Body of pancreas (tissue), 4 donors: Measurements from ENCODE around the gene DIS3L2. TPM values are rescaled to one million over a fixed set of nuclear protein-coding genes. Genes with fewer than 3 reads are reported as not detected.

ENCODE experiments used
- ATAC-seq: fragments of 150-250 bp; one replicate; pipeline ENCODE4 v1.9.1; 2016
- DNase-seq, 4 donors: peaks; one replicate each; pipeline ENCODE4 v3.0.0-alpha.2; 2019
- H3K27ac ChIP-seq, 4 donors: fragments of 200-600 bp; sonication (generic); 1 replicate in 3 of 4; 2 replicates in 1 of 4; pipeline versions ENCODE4 v1.5.1 to v1.6.1; 2016 to 2019; ENCODE audit warnings: mild to moderate bottlenecking in 1 of 4, mixed read lengths in 1 of 4, moderate library complexity in 1 of 4
- H3K27me3 ChIP-seq, 2 donors: fragments of 200-600 bp; sonication (generic); one replicate each; pipeline ENCODE4 v1.6.0; 2016; ENCODE audit warnings: mild to moderate bottlenecking in 1 of 2
- H3K36me3 ChIP-seq, 2 donors: fragments of 200-600 bp; sonication (generic); replicated peaks in 1 of 2; 2 replicates each; pipeline ENCODE4 v1.5.1; 2016; ENCODE audit warnings: low read depth in 2 of 2; ENCODE audit not compliant: insufficient read depth in 1 of 2
- H3K4me1 ChIP-seq: fragments of 200-600 bp; sonication (generic); one replicate; pipeline ENCODE4 v1.6.0; 2016
- H3K4me3 ChIP-seq, 2 donors: fragments of 200-600 bp; sonication (generic); 1 replicate in 1 of 2; 2 replicates in 1 of 2; pipeline ENCODE4 v1.5.1; 2016 to 2019
- H3K9me3 ChIP-seq, 3 donors: fragments of 200-600 bp; sonication (generic); 1 replicate in 2 of 3; 2 replicates in 1 of 3; pipeline ENCODE4 v1.5.1; 2016
- POLR2A ChIP-seq, 3 donors: fragments of 450-650 bp; IDR thresholded peaks; one replicate each; pipeline ENCODE4 v1.6.1; 2016; ENCODE audit warnings: antibody characterized with exemption in 3 of 3, mild to moderate bottlenecking in 2 of 3
- WGBS, 2 donors: methylation state at CpG; one replicate each; pipeline ENCODE4 v1.1.5; 2017; 5-methylcytosine and 5-hydroxymethylcytosine counted together
- intact Hi-C: fragments of 100-400 bp; cut with DNase I; formaldehyde crosslinking; loops from one replicate; pipeline ENCODE4 v1.15.1; 2023
- total RNA-seq, 2 donors: library from RNA; depleted of rRNA; stranded (reverse); fragments of >200 nt; gene quantifications; one replicate each; pipeline ENCODE4 v1.1.0, GENCODE V29; 2016
- TF ChIP-seq, protein P1 (sequence below), 7 experiments: fragments of 450-650 bp in 4 of 7; fragments of 200-600 bp in 3 of 7; sonication (generic) in 3 of 7; IDR thresholded peaks; one replicate each; pipeline ENCODE4 v1.5.1; 2016 to 2019; ENCODE audit warnings: antibody characterized with exemption in 7 of 7

DIS3L2 gene
- total RNA-seq, 2 donors from 2014 or later: 27.8 to 113 TPM

DNA sequence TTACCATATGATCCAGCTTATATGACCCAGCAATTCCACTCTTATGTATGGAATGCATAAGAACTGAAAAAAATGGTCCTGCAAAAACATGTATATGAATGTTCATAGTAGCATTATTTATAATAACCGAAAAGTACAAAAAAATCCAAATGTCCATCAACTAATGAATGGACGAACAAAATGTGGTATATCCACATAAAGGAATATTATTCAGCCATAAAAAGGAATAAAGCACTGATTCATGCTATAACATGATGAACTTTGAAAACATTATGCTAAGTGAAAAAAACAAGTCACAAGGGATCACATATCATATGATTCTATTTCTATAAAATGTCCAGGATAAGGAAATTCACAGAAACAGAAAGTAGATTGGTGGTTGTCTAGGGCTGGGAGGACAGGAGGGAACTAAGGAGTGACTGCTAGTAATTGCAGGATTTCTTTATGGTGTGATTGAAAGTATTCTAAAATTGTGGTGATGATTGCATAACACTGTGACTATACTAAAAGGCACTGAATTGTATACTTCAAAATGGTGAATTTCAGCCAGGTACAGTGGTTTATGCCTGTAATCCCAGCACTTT, 10.0 kb upstream of the DIS3L2 start:
- no peak for ATAC-seq
- no peaks in the 10 kb centered on the region for H3K9me3 ChIP-seq
- no peak overlapping the region for H3K4me3 ChIP-seq
- H3K4me1 ChIP-seq: no peaks in the 10 kb centered on the region
- H3K36me3 ChIP-seq: no peaks in the 10 kb centered on the region
- TF ChIP-seq, protein P1, sequence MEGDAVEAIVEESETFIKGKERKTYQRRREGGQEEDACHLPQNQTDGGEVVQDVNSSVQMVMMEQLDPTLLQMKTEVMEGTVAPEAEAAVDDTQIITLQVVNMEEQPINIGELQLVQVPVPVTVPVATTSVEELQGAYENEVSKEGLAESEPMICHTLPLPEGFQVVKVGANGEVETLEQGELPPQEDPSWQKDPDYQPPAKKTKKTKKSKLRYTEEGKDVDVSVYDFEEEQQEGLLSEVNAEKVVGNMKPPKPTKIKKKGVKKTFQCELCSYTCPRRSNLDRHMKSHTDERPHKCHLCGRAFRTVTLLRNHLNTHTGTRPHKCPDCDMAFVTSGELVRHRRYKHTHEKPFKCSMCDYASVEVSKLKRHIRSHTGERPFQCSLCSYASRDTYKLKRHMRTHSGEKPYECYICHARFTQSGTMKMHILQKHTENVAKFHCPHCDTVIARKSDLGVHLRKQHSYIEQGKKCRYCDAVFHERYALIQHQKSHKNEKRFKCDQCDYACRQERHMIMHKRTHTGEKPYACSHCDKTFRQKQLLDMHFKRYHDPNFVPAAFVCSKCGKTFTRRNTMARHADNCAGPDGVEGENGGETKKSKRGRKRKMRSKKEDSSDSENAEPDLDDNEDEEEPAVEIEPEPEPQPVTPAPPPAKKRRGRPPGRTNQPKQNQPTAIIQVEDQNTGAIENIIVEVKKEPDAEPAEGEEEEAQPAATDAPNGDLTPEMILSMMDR (IDR thresholded peaks at IDR 0.05): no peak
- no peak for TF ChIP-seq POLR2A (IDR thresholded peaks at IDR 0.05)
- H3K27me3 ChIP-seq: no peaks in the 10 kb centered on the region
- WGBS, 2 donors: 64 to 83% methylated on average over 2 of the region's 2 CpGs
- no peak for DNase-seq
- H3K27ac ChIP-seq: no peak overlapping the region
- intact Hi-C loops: no loop called here

DNA sequence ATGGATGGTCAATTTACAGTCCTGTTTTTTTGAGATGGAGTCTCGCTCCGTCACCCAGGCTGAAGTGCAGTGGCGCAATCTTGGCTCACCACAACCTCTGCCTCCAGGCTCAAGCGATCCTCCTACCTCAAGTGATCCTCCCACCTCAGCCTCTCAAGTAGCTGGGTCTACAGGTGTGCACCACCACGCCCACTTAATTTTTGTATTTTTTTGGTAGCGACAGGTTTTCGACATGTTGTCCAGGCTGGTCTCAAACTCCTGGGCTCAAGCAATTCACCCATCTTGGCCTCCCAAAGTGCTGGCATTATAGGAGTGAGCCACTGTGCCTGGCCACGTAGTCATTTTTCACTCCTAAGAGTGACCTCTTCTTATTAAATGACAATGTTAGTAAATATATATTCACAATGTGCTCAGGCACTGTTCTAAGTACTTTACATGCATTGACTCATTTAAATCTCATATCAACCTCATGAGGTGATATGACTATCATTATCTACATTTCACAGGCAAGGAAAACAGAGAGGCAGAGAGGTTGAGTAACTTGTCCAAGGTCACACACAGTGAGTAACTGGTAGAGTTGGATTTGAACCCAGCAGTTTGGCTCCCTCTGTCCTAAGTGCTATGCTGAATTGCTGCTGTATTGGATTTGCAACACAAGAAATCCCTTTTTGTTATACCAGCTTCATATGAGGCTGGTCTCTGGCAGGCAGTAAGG, 5.6 kb upstream of the DIS3L2 start:
- WGBS, 2 donors: 85 to 95% methylated on average over 8 of the region's 8 CpGs
- ATAC-seq: no peak
- no peak for TF ChIP-seq POLR2A (IDR thresholded peaks at IDR 0.05)
- TF ChIP-seq, protein P1 (IDR thresholded peaks at IDR 0.05): no peak
- intact Hi-C loops: no loop called here
- H3K4me3 ChIP-seq: no peak overlapping the region
- H3K36me3 ChIP-seq: no peaks in the 10 kb centered on the region
- H3K27ac ChIP-seq: no peak overlapping the region
- peaks cover 5% of the 10 kb centered on the region for H3K4me1 ChIP-seq
- no peaks in the 10 kb centered on the region for H3K27me3 ChIP-seq
- DNase-seq: no peak
- no peaks in the 10 kb centered on the region for H3K9me3 ChIP-seq

DNA sequence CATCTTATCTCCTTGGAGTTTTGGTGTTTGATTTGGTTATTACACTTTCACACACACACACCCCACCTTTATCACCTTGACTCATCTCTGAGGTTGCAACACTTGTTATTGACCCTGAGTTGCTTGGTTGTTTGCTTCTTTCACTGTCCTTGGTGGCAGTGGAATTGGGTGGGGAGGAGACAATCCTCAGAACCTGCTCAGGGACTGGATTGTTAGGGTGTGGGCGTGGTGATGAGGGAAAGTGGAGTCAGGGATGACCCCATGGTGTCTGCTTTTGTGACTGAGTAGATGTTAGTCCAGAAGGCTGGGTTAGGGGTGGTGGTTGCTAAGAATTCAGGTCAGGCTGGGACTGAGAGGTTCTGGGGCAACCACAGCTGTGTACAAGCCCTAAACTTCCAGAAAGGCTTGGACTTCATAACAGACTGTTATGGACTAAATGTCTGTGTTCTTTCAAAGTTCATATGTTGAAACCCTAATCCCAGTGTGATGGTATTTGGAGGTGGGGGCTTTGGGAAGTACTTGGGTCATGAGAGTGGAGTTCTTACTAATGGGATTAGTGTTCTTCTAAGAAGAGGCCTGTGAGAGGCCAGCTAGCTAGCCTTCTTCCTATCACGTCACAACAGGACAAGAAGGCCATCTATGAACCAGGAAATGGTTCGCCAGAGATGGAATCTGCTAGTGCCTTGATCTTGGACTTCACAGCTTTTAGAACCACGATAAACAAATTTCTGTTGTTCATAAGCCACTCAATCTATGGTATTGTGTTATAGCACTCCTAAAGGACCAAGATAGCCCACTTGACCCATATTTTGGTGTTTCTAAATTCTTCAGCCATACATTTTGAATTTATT, 3.4 kb upstream of the DIS3L2 start:
- Histone ChIP-seq H3K27me3 (no peaks in the 10 kb centered on the region), H3K4me3 (no peak overlapping the region), H3K9me3 (no peaks in the 10 kb centered on the region), H3K27ac (no peak overlapping the region), H3K4me1 (peaks cover 19% of the 10 kb centered on the region), H3K36me3 (no peaks in the 10 kb centered on the region)
- 70 to 88% methylated on average over 4 of the region's 4 CpGs for WGBS, 2 donors
- ATAC-seq (no peak), DNase-seq (no peak)
- TF ChIP-seq, protein P1 (IDR thresholded peaks at IDR 0.05): no peak
- intact Hi-C loops: no loop called here

DNA sequence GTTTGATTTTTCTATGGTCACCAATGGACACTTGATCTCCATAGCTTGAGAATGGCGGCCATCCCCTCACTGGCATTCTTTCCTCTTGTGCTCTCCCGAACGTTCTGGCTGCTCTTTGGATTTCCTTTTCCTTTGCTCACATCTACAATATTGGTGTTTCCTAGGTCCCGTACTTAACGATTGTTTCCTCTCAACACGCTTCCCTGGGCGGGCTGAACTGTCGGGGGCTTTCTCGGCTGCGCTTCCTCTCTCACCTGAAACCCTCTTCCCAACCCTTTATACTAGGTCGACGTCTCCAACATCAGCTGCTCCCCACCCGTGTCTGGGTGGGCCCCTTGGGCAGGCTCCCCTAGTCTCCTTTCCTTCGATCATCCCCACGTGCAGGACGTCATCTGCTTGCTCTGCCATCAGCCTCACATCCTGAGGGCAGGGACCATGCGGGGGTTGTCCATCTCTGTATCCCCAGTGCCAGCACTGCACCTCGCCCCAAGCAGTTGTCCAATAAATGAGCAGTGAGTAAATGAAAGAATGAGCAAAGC, 634 bp upstream of the DIS3L2 start:
- Histone ChIP-seq H3K9me3 (no peaks in the 10 kb centered on the region), H3K27ac (peak overlapping the region in 3 of 4 donors; percentile 71 to 85 (median 84)), H3K4me1 (peaks cover 27% of the 10 kb centered on the region), H3K4me3 (peak overlapping the region; percentile 89 to 93), H3K36me3 (no peaks in the 10 kb centered on the region), H3K27me3 (no peaks in the 10 kb centered on the region)
- DNase-seq: no peak
- intact Hi-C loops: no loop called here
- 53 to 56% methylated on average over 18 of the region's 18 CpGs for WGBS, 2 donors
- TF ChIP-seq POLR2A (IDR thresholded peaks at IDR 0.05): no peak
- TF ChIP-seq, protein P1 (IDR thresholded peaks at IDR 0.05): no peak
- ATAC-seq: no peak
